Measurements from ENCODE around the gene PIP5K1B.
"Not testable (repeated sequence)": the region's sequence is repeated elsewhere in the genome, so short reads cannot be mapped to it uniquely, and the experiment has no call there.

Gene PIP5K1B

GRCh38 chr9:69047371-69047770 is 342.3 kb downstream of the PIP5K1B start:
- no peak for ATAC-seq
- TF ChIP-seq ZC3H10 (CRISPR knock-in tag; IDR thresholded peaks at IDR 0.05) (no peak), BACH2 (CRISPR knock-in tag; IDR thresholded peaks at IDR 0.05; ENCODE audit: borderline replicate concordance) (no peak), ZNF8 (CRISPR knock-in tag; IDR thresholded peaks at IDR 0.05) (no peak), CREB5 (CRISPR knock-in tag; IDR thresholded peaks at IDR 0.05; ENCODE audit: low read depth) (no peak), CSRNP3 (CRISPR knock-in tag; IDR thresholded peaks at IDR 0.05) (no peak), GLIS3 (CRISPR knock-in tag; IDR thresholded peaks at IDR 0.05) (no peak), ESRRG (CRISPR knock-in tag; IDR thresholded peaks at IDR 0.05) (no peak), RARB (CRISPR knock-in tag; IDR thresholded peaks at IDR 0.05) (no peak), ZNF565 (CRISPR knock-in tag; conservative IDR thresholded peaks at IDR 0.05; ENCODE audit: low read depth) (no peak), TCF4 (CRISPR knock-in tag; IDR thresholded peaks at IDR 0.05; ENCODE audit: borderline replicate concordance) (no peak), ZNF70 (CRISPR knock-in tag; IDR thresholded peaks at IDR 0.05) (no peak), PATZ1 (CRISPR knock-in tag; IDR thresholded peaks at IDR 0.05; ENCODE audit: borderline replicate concordance) (no peak), CSDC2 (CRISPR knock-in tag; IDR thresholded peaks at IDR 0.05) (no peak), ZFP30 (CRISPR knock-in tag; IDR thresholded peaks at IDR 0.05) (no peak), TSHZ2 (CRISPR knock-in tag; IDR thresholded peaks at IDR 0.05) (no peak), OSR1 (CRISPR knock-in tag; IDR thresholded peaks at IDR 0.05) (no peak)

GRCh38 chr9:69049094-69049493 is 344.1 kb downstream of the PIP5K1B start:
- no peak for TF ChIP-seq RARB (CRISPR knock-in tag; IDR thresholded peaks at IDR 0.05)
- no peak for ATAC-seq

GRCh38 chr9:69050936-69051335 is 345.9 kb downstream of the PIP5K1B start:
- not testable (repeated sequence) for ATAC-seq

GRCh38 chr9:69054989-69055388 is 349.9 kb downstream of the PIP5K1B start:
- no peak for ATAC-seq
- TF ChIP-seq ISL1 (CRISPR knock-in tag; IDR thresholded peaks at IDR 0.05) (no peak), ESRRG (CRISPR knock-in tag; IDR thresholded peaks at IDR 0.05) (no peak), TCF4 (CRISPR knock-in tag; IDR thresholded peaks at IDR 0.05; ENCODE audit: borderline replicate concordance) (no peak), RARB (CRISPR knock-in tag; IDR thresholded peaks at IDR 0.05) (no peak), BACH2 (CRISPR knock-in tag; IDR thresholded peaks at IDR 0.05; ENCODE audit: borderline replicate concordance) (no peak), TSHZ2 (CRISPR knock-in tag; IDR thresholded peaks at IDR 0.05) (no peak), POU6F1 (CRISPR knock-in tag; IDR thresholded peaks at IDR 0.05; ENCODE audit: borderline replicate concordance, low read depth) (no peak), ZNF565 (CRISPR knock-in tag; conservative IDR thresholded peaks at IDR 0.05; ENCODE audit: low read depth) (no peak), CREB5 (CRISPR knock-in tag; IDR thresholded peaks at IDR 0.05; ENCODE audit: low read depth) (no peak), TOX (CRISPR knock-in tag; IDR thresholded peaks at IDR 0.05; ENCODE audit: borderline replicate concordance) (no peak), OSR1 (CRISPR knock-in tag; IDR thresholded peaks at IDR 0.05) (no peak)

Measured in SK-N-SH treated with all-trans-retinoic acid at 6 μM for 48 hours (cell line).